Mucosa of rectum (tissue), 2 donors: ENCODE data around the gene OR5H14.
"Not testable (repeated sequence)": the region's sequence is repeated elsewhere in the genome, so short reads cannot be mapped to it uniquely, and the experiment has no call there.

Experiments
- H3K27ac ChIP-seq, 2 donors: one replicate each; pipeline ENCODE4 v1.7.0; 2013; ENCODE audit warnings: inconsistent platforms in 2 of 2, low read depth in 2 of 2, low read length in 2 of 2
- H3K27me3 ChIP-seq, 2 donors: one replicate each; pipeline ENCODE4 v1.7.0; 2013; ENCODE audit warnings: low read length in 2 of 2; ENCODE audit not compliant: control insufficient read depth in 2 of 2, insufficient read depth in 2 of 2
- H3K36me3 ChIP-seq, 2 donors: one replicate each; pipeline ENCODE4 v1.7.0; 2013; ENCODE audit warnings: low read length in 2 of 2; ENCODE audit not compliant: control insufficient read depth in 2 of 2, insufficient read depth in 2 of 2
- H3K4me1 ChIP-seq, 2 donors: one replicate each; pipeline ENCODE4 v1.7.0; 2013; ENCODE audit warnings: low read length in 2 of 2, mild to moderate bottlenecking in 1 of 2; ENCODE audit not compliant: control insufficient read depth in 2 of 2, insufficient read depth in 2 of 2
- H3K4me3 ChIP-seq, 2 donors: one replicate each; pipeline ENCODE4 v1.7.0; 2013; ENCODE audit warnings: low read length in 2 of 2
- H3K9ac ChIP-seq, 2 donors: one replicate each; pipeline ENCODE4 v1.7.0; 2013; ENCODE audit warnings: low read length in 2 of 2, low read depth in 1 of 2, mild to moderate bottlenecking in 1 of 2
- H3K9me3 ChIP-seq, 2 donors: one replicate each; pipeline ENCODE4 v1.7.0; 2013; ENCODE audit warnings: low read length in 2 of 2; ENCODE audit not compliant: control insufficient read depth in 2 of 2
- donor health status: healthy.
- donor health status: Normal muscosa, but diverticular disease.

OR5H14 gene

DNA sequence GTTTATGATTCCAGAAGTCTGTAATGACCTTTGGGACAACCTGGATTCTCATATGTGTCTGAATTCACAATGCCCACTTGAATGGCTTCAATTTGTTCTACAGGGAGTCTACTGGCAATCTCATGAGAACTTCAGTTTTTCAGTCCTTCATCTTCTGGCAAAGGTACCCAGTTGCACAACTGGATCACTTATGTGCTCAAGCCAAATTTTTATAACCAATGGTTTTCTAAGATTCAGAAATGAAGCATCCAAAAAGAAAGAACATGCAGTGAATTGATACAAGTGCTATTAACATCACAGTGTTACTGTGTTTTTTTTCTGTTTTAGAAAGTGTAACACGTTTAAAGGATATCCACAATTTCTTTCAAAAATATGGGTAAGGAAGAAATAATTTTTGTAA is at the start of gene OR5H14:
TSS of gene OR5H14 (plus strand) at position 301 of the 400 bp plus-strand sequence. CDS start 1,907 bp downstream, outside the sequence.
- no peaks in the 10 kb centered on the region for H3K27me3 ChIP-seq
- no peak within 1 kb of the TSS for H3K4me3 ChIP-seq
- no peaks in the 10 kb centered on the region for H3K9me3 ChIP-seq
- no peak within 1 kb of the TSS for H3K9ac ChIP-seq
- H3K27ac ChIP-seq: no peak within 1 kb of the TSS
- no peaks in the 10 kb centered on the region for H3K4me1 ChIP-seq
- H3K36me3 ChIP-seq: no peaks in the 10 kb centered on the region

DNA sequence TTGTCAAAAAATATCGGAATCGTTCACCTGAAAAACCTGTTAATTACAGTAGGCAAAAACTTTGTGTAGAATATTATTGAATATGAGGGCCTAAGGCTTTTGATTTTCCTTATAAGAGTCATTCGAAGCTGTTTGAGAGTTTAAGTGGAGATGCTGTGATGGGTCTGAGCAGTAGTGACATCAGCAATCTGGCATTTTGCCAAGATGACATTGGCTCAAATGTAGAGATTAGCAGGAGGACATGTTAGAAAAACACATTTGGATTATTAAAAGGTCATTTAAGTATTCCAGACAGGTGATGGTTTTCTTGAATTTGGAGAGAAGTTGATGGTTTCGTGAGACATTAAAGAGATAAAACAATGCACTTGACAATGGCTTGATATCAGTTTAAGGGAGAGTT is 47.4 kb upstream of the OR5H14 start:
- Histone ChIP-seq H3K4me3 (no peak overlapping the region), H3K27me3 (no peaks in the 10 kb centered on the region), H3K27ac (no peak overlapping the region), H3K36me3 (no peaks in the 10 kb centered on the region), H3K9me3 (no peaks in the 10 kb centered on the region), H3K4me1 (no peaks in the 10 kb centered on the region), H3K9ac (no peak overlapping the region)

DNA sequence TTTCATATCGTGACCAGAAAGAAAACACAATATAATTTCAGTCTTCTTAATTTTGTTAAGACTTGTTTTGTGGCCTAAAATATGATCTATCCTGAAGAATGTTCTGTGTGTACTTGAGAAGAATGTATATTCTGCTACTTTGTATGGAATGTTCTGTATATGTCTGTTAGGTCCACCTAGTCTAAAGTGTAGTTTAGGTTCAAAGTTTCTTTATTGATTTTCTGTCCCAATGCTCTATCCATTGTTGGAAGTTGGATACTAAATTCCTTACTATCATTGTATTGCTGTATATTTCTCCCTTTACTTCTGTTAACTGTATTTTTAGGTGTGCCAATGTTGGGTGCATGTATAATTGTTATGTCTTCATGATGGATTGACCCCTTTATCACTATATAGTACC is 39.1 kb upstream of the OR5H14 start:
- no peak overlapping the region for H3K4me3 ChIP-seq
- H3K4me1 ChIP-seq: no peaks in the 10 kb centered on the region
- no peaks in the 10 kb centered on the region for H3K9me3 ChIP-seq
- no peaks in the 10 kb centered on the region for H3K36me3 ChIP-seq
- H3K27ac ChIP-seq: no peak overlapping the region
- no peaks in the 10 kb centered on the region for H3K27me3 ChIP-seq
- H3K9ac ChIP-seq: no peak overlapping the region

DNA sequence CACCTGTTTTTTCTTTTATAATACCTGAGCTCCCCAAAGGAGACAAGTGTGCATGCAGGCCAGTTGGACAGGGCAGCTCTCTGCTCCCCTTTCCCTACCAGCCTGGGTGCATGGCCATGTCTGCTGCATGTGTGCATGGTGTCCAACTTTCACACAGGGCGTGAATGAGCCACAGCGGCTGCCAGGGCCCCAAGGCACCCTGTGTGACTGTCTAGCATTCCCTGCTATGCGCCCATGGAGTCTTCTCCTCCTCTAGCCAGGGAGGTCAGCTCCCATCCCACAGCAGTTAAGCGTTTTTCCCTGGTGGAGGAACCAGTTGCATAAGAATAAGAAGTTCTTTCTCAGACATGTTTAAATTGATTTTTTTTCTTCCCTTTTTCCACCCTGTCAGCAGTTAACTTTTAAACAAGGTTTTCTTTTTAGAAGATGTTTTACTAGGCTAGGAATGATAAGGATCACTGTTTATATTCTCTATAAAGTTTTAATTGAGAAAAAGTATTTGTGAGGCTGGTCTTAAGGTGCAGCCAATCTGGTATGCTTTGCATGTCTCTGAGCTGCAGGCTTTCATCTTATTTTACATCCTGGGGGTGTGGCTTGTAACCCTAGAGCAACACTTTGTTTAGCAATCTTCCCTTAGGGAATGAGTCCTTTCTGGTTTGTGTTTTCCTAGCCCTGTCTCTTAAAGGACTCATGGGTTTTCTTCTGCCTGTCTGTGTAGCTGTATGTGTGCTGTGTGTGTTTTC is 37.3 kb upstream of the OR5H14 start:
- H3K4me3 ChIP-seq: no peak overlapping the region
- H3K27me3 ChIP-seq: no peaks in the 10 kb centered on the region
- H3K9me3 ChIP-seq: no peaks in the 10 kb centered on the region
- H3K9ac ChIP-seq: no peak overlapping the region
- no peaks in the 10 kb centered on the region for H3K36me3 ChIP-seq
- no peaks in the 10 kb centered on the region for H3K4me1 ChIP-seq
- H3K27ac ChIP-seq: no peak overlapping the region

DNA sequence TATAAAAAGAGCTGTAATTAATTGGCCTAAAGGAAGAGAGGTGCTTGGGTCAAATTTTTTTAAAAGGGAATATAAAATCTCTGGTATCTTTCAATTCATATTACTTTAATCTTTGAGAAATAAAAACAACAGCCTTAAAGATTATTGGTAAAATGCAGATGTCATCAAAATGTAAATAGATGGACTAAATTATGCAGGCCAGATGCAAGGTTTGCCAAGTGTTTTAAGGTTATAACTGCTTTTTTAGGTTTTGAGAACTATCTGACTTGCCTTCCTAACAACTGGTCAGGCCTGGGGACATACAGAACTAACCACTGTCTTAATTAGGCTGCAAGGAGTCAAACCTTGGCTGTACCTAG is 36.8 kb upstream of the OR5H14 start:
- Histone ChIP-seq H3K9ac (no peak overlapping the region), H3K4me3 (no peak overlapping the region), H3K27ac (no peak overlapping the region), H3K9me3 (no peaks in the 10 kb centered on the region), H3K27me3 (no peaks in the 10 kb centered on the region), H3K4me1 (no peaks in the 10 kb centered on the region), H3K36me3 (no peaks in the 10 kb centered on the region)

DNA sequence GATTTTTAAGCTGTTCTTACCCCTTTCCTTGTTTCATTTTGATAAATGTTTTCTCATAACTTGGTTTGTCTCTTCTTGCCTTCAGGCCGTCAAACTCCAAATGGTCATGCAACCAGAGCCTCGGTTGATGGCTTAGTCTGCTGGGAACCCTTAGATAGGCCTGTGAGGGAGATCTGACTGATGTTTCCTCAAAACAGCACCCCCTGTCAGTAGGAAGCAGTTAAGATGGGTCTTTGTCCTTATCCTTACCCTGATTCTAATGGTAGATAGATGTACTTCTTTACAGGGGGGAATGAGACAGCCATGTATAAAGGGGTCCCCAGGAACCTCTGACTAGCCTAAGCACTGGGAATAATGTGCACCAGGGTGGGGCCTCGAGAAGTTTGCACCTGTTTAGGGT is 33.0 kb upstream of the OR5H14 start:
- no peaks in the 10 kb centered on the region for H3K36me3 ChIP-seq
- H3K4me3 ChIP-seq: no peak overlapping the region
- H3K27ac ChIP-seq: no peak overlapping the region
- H3K9ac ChIP-seq: no peak overlapping the region
- H3K4me1 ChIP-seq: no peaks in the 10 kb centered on the region
- peaks cover 2 to 4% of the 10 kb centered on the region in 2 donors for H3K9me3 ChIP-seq
- no peaks in the 10 kb centered on the region for H3K27me3 ChIP-seq

DNA sequence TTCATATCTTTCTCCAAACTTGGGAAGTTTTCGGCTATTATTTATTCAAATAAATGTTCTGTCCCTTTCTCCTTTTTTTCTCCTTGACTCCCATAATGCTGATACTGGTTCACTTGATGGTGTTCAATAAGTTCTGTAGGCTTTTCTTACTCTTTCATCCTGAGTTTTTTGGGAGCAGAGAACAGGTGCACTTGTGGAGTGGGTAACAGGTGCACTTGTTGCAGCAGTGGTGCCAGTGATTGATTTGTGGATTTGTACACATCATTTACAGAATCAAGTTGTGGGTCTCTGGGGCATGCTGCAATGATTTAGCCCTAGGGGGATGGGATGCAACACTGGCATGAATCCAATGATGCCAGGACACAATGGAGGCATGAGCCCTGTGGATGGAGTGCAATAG is 31.6 kb upstream of the OR5H14 start:
- Histone ChIP-seq H3K4me1 (no peaks in the 10 kb centered on the region), H3K9ac (no peak overlapping the region), H3K27me3 (no peaks in the 10 kb centered on the region), H3K36me3 (no peaks in the 10 kb centered on the region), H3K27ac (no peak overlapping the region), H3K9me3 (peaks cover 2 to 4% of the 10 kb centered on the region in 2 donors), H3K4me3 (no peak overlapping the region)

DNA sequence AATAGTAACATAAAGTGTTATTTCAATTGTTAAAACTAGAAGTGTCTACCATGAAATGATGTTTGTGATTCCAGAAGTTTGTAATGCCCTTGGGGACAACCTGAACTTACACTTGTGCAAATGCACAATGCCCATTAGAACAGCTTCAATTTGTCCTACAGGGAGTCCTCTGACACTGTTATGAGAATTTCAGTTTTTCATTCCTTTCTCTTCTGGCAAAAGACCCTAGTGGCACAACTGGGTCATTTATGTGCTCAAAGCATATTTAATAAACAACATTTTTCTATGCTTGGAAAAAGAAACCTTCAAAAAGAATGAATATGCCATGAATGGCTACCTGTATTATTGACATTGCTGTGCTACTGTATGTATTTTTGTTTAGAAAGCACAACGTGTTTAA is 16.9 kb upstream of the OR5H14 start, which contains the start of gene OR5H1:
TSS of gene OR5H1 (plus strand) at position 301 of the 400 bp plus-strand sequence. CDS start 1,977 bp downstream, outside the sequence.
- no peaks in the 10 kb centered on the region for H3K9me3 ChIP-seq
- no peak within 1 kb of the TSS for H3K4me3 ChIP-seq
- H3K36me3 ChIP-seq: no peaks in the 10 kb centered on the region
- no peaks in the 10 kb centered on the region for H3K27me3 ChIP-seq
- H3K27ac ChIP-seq: no peak within 1 kb of the TSS
- H3K4me1 ChIP-seq: no peaks in the 10 kb centered on the region
- H3K9ac ChIP-seq: no peak within 1 kb of the TSS

DNA sequence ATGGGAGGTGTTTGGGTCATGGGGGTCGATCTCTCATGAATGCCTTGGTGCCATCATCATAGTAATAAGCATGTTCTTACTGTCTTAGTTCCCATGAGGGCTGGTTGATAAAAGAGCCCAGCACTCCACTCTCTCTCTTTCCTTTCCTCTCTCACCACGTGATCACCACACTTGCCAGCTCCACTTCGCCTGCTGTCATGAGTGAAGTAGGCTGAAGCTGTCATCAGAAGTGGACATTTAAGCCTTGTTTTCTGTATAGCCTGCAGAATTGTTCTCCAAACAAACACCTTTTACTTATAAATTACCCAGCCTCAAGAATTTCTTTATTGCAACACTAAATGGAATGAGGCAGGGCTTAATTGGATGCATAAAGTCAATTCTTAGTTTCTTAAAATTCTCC is 10.6 kb upstream of the OR5H14 start:
- Histone ChIP-seq H3K4me1 (no peaks in the 10 kb centered on the region), H3K9me3 (no peaks in the 10 kb centered on the region), H3K9ac (no peak overlapping the region), H3K27ac (no peak overlapping the region), H3K27me3 (no peaks in the 10 kb centered on the region), H3K4me3 (no peak overlapping the region), H3K36me3 (no peaks in the 10 kb centered on the region)

DNA sequence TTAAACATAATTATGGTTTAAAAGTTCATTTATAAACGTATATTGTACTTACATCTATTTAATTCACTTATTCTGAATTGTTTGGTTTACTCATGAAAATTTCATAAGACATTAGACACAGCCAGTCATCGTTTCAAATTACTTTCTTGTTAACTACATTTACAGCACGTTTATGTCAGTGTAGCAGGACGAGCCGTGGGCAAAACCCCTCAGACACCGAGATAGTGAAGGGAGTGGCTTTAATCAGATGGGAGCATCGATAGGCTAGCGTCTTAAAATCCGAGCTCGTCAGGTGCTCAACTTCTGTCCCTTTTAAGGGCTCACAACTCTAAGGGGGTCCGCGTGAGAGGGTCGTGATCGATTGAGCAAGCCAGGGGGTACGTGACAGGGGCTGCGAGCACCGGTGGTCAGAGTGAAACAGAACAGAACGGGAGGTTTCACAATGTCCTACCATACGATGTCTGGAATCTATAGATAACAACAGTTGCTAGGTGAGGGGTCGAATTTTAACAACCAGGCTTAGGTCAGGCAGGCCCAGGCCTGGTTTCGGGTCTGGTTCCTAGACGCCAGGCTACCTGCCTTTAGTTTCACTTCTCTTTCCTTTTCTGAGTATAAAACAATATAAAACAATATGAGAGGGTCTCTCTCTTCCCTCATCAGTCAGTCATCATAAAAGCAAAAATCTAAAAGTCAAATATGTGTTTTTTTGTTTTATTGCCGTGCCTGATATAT is 9.3 kb upstream of the OR5H14 start:
- not testable (repeated sequence) for H3K4me3 ChIP-seq, H3K9ac ChIP-seq, H3K36me3 ChIP-seq, H3K9me3 ChIP-seq, H3K27ac ChIP-seq, H3K4me1 ChIP-seq, H3K27me3 ChIP-seq
